GM12872 (cell line): ENCODE results near the gene COL24A1.

Source experiments
- TF ChIP-seq, protein P1 (sequence below): IDR thresholded peaks from 3 replicates; pipeline ENCODE4 v1.5.1; 2011; ENCODE audit warnings: low read depth, mild to moderate bottlenecking, low read length, moderate library complexity; ENCODE audit not compliant: insufficient read depth

Gene COL24A1

DNA sequence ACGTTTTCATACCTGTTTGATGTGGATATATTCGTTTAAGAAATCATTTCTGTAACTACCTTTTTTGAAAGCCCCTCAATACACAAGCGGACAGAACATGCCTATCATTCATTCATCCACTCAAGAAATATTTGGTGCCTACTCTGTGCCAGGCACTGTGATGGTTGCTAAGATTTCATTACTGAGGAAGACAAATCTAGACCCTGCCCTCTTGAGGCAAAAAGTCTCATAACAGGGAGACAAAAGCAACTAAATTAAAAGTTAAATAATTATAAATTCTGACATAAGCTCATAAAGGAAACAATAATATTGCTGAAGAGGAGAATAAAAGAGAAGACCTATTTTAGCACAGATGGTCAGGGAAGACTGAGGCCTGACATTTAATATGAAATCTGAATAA is 244.8 kb downstream of the COL24A1 start:
- TF ChIP-seq, protein P1, sequence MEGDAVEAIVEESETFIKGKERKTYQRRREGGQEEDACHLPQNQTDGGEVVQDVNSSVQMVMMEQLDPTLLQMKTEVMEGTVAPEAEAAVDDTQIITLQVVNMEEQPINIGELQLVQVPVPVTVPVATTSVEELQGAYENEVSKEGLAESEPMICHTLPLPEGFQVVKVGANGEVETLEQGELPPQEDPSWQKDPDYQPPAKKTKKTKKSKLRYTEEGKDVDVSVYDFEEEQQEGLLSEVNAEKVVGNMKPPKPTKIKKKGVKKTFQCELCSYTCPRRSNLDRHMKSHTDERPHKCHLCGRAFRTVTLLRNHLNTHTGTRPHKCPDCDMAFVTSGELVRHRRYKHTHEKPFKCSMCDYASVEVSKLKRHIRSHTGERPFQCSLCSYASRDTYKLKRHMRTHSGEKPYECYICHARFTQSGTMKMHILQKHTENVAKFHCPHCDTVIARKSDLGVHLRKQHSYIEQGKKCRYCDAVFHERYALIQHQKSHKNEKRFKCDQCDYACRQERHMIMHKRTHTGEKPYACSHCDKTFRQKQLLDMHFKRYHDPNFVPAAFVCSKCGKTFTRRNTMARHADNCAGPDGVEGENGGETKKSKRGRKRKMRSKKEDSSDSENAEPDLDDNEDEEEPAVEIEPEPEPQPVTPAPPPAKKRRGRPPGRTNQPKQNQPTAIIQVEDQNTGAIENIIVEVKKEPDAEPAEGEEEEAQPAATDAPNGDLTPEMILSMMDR: 0 out of 3 replicates have a peak, but pooled peaks have one; percentile 23

DNA sequence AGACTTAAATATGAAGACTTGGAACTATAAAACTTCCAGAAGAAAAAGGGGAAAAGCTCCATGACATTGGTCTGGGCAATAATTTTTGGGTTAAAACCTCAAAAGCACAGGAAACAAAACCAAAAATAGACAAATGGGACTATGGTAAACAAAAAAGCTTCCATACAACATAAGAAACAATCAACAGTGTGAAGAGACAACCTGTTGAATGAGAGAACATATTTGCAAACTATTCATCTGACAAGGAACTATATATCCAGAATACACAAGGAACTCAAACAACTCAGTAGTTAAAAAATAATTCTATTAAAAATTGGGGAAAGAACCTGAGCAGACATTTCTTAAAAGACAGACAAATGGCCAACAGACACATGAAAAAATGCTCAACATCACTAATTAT is 255.7 kb downstream of the COL24A1 start:
- TF ChIP-seq, protein P1: no peak

DNA sequence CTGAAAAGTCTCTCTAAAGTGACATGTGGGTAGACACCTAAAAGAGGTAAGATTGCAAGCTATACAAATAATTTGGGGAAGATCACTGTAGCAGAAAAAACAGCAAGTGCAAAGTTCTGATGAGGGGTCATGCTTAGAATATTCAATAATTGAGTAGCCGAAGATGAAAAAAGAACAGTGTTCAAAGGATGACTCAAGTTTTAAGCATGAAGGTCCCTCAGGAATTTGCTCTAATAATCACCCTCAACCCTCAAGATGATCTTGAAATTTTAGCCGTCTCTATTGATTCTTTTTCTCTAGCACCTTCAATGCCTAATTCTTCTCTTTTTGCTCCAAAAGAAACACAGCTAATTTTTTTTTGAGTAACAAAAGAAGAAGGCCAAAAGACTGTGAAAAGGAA is 257.7 kb downstream of the COL24A1 start:
- TF ChIP-seq, protein P1: no peak

DNA sequence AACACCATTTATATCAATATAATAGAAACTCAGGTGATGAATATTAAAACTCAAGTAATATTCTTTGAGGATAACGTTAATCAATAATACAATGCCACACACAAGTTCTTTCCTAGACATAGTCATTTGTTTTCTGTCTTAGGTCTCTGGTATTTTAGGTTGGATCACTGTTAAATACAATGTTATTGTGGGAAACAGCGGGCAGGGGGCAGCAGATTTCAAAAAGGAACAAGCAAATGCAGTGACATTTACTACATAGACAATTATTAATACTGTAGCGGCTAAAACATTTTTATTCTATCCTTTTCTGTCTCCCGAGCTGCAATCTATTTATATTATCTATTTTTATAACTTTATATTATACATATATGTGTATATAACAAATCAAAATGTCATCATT is 261.9 kb downstream of the COL24A1 start:
- TF ChIP-seq, protein P1: peak; percentile 38; the same call in 2 of the 3 replicates

DNA sequence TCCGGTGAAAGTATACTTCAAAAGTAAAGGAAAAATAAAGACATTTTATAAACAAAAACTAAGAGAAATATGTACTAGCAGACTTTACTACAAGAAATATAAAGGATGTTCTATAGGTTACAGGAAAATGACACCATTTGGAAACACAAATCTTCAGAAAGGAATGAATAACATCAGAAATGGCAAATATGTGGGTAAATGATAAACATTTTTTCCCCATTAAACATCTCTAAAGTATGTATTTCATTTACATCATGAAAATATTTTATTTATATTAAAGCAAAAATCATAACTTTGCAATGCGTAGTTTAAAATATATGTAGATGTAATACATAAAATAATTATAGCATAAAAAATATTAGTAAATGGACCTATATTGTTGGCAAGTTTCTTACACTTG is 264.2 kb downstream of the COL24A1 start:
- TF ChIP-seq, protein P1: no peak

DNA sequence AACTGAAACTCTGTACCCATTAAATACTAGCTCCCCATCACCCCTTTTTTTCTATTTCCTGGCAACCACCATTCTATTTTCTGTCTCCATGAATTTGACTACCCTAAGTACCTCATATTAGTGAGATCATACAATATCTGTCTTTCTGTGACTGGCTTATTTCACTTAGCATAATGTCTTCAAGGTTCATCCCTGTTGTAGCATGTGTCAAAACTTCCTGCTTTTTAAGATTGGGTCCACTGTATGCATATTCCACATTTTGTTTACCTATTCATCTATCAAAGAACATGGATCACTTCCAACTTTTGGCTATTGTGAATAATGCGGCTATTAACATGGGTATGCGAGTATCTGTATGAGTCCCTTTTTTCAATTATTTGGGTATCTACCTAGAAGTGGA is 266.7 kb downstream of the COL24A1 start:
- TF ChIP-seq, protein P1: no peak

DNA sequence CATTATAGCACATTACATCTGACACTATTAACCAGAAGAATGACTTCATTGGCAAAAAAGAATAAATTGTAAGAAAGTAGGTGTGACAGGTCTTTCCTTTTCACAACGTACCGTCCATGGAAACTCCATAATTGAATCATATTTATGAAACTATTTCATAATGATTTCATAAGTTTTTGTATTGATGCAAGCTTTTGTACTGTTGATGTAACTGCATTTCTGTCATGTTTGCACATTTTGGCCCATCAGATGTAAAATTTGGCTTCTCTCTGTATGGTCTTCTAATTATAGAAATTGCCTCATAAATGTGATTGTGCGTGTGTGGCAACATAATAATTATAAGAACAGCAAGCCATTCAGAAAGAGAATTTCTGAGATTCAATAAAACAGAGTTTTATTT is 267.7 kb downstream of the COL24A1 start:
- TF ChIP-seq, protein P1: no peak

DNA sequence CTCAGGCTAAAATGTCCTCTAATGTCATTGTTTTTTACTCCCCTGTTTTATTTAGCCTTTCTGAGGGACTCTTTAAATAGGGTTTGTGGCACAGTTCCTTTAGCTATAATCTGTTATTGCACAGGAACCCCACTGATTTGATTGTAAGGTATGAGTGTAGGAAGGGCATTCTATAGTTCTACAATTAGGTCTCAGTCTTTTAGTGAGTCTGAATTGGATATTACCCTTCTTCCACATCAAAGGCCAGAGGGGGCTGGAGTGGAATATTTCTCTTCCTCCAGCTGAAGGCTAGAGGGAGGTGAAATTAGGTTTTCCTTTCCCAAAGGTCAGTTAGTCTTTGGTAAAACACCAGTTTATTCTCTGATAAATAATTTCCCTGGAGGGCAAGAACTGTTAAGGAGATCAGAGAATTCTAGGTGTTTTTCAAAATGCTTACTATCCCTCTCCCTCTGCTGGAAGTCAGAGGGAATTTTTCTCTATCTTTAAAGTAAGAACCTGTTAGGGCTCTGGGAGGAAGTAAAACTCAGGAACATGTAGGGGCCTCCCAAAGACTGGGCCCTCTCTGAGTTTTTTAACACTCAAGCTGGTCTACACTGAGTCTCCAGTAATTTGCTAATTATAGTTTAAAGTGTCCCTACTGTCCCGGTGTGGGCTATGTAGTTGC is 272.1 kb downstream of the COL24A1 start:
- TF ChIP-seq, protein P1: no peak
